Mononuclear cell (primary cell): ENCODE results near the gene CDH23. TPM values are rescaled to one million over a fixed set of nuclear protein-coding genes. Genes with fewer than 3 reads are reported as not detected.

ENCODE experiments used
- H3K27me3 ChIP-seq: 2 replicates; pipeline ENCODE4 v1.6.0; 2011; ENCODE audit warnings: low read length, control low read depth; ENCODE audit not compliant: insufficient read depth
- H3K4me1 ChIP-seq: 2 replicates; pipeline ENCODE4 v1.5.1; 2011; ENCODE audit warnings: mild to moderate bottlenecking, low read length, control low read depth; ENCODE audit not compliant: insufficient read depth
- H3K4me3 ChIP-seq: 2 replicates; pipeline ENCODE4 v1.5.1; 2011; ENCODE audit warnings: mild to moderate bottlenecking, low read length, moderate library complexity
- H3K9me3 ChIP-seq: 2 replicates; pipeline ENCODE4 v1.5.1; 2011; ENCODE audit warnings: low read depth, mild to moderate bottlenecking, control low read depth, low read length
- total RNA-seq: library from RNA; depleted of rRNA; stranded (reverse); fragments of >200 nt; gene quantifications from one replicate; pipeline ENCODE4 v1.2.3, GENCODE V29; 2012

The CDH23 gene
- total RNA-seq, 1 donor, result 5.0 TPM

- peaks cover 37% of the 10 kb centered on the region for H3K27me3 ChIP-seq
- H3K9me3 ChIP-seq, result no peaks in the 10 kb centered on the region
- peaks cover 15% of the 10 kb centered on the region for H3K4me1 ChIP-seq
- H3K4me3 ChIP-seq, result no peak overlapping the region
Measured at GRCh38 chr10:71393841-71394475, 2.8 kb upstream of the CDH23 start.

- Histone ChIP-seq H3K4me3 (no peak overlapping the region), H3K4me1 (peaks cover 15% of the 10 kb centered on the region), H3K27me3 (peaks cover 42% of the 10 kb centered on the region), H3K9me3 (no peaks in the 10 kb centered on the region)
Measured at GRCh38 chr10:71394926-71395562, 1.7 kb upstream of the CDH23 start.

- Histone ChIP-seq H3K4me1 (peaks cover 15% of the 10 kb centered on the region), H3K27me3 (peaks cover 42% of the 10 kb centered on the region), H3K4me3 (no peak overlapping the region), H3K9me3 (no peaks in the 10 kb centered on the region)
Measured at GRCh38 chr10:71395621-71396020, 1.1 kb upstream of the CDH23 start.

- Histone ChIP-seq H3K9me3 (no peaks in the 10 kb centered on the region), H3K4me1 (peaks cover 15% of the 10 kb centered on the region), H3K4me3 (no peak overlapping the region), H3K27me3 (peaks cover 42% of the 10 kb centered on the region)
Measured at GRCh38 chr10:71396084-71396710, 523 bp upstream of the CDH23 start.

GRCh38 chr10:71397296-71398212 lies 834 bp downstream of the CDH23 start:
- no peak overlapping the region for H3K4me3 ChIP-seq
- peaks cover 42% of the 10 kb centered on the region for H3K27me3 ChIP-seq
- H3K9me3 ChIP-seq, result no peaks in the 10 kb centered on the region

GRCh38 chr10:71398976-71399375 lies 2.3 kb downstream of the CDH23 start:
- H3K4me3 ChIP-seq, result no peak overlapping the region
- peaks cover 42% of the 10 kb centered on the region for H3K27me3 ChIP-seq
- no peaks in the 10 kb centered on the region for H3K9me3 ChIP-seq
- peaks cover 15% of the 10 kb centered on the region for H3K4me1 ChIP-seq

More at GRCh38 chr10:71397296-71398212, 834 bp downstream of the CDH23 start:
- peaks cover 15% of the 10 kb centered on the region for H3K4me1 ChIP-seq

GRCh38 chr10:71399946-71400345 lies 3.2 kb downstream of the CDH23 start:
- peaks cover 15% of the 10 kb centered on the region for H3K4me1 ChIP-seq
- H3K27me3 ChIP-seq, result peaks cover 38% of the 10 kb centered on the region
- H3K9me3 ChIP-seq, result no peaks in the 10 kb centered on the region
- H3K4me3 ChIP-seq, result no peak overlapping the region

GRCh38 chr10:71401056-71401455 lies 4.3 kb downstream of the CDH23 start:
- H3K4me1 ChIP-seq, result peaks cover 15% of the 10 kb centered on the region
- H3K4me3 ChIP-seq, result no peak overlapping the region
- H3K9me3 ChIP-seq, result no peaks in the 10 kb centered on the region
- H3K27me3 ChIP-seq, result peaks cover 26% of the 10 kb centered on the region

GRCh38 chr10:71402005-71402404 lies 5.3 kb downstream of the CDH23 start:
- Histone ChIP-seq H3K27me3 (peaks cover 23% of the 10 kb centered on the region), H3K4me3 (no peak overlapping the region), H3K4me1 (peaks cover 12% of the 10 kb centered on the region), H3K9me3 (no peaks in the 10 kb centered on the region)

- no peak overlapping the region for H3K4me3 ChIP-seq
- H3K4me1 ChIP-seq, result no peaks in the 10 kb centered on the region
- H3K27me3 ChIP-seq, result no peaks in the 10 kb centered on the region
- no peaks in the 10 kb centered on the region for H3K9me3 ChIP-seq
Measured at GRCh38 chr10:71404503-71405295, 8.0 kb downstream of the CDH23 start.

GRCh38 chr10:71406878-71407277 lies 10.2 kb downstream of the CDH23 start:
- Histone ChIP-seq H3K27me3 (no peaks in the 10 kb centered on the region), H3K4me1 (no peaks in the 10 kb centered on the region)

GRCh38 chr10:71408436-71409225 lies 11.9 kb downstream of the CDH23 start:
- Histone ChIP-seq H3K27me3 (no peaks in the 10 kb centered on the region), H3K4me1 (no peaks in the 10 kb centered on the region), H3K4me3 (no peak overlapping the region), H3K9me3 (peaks cover 17% of the 10 kb centered on the region)

More at GRCh38 chr10:71406878-71407277, 10.2 kb downstream of the CDH23 start:
- Histone ChIP-seq H3K9me3 (peaks cover 15% of the 10 kb centered on the region), H3K4me3 (no peak overlapping the region)

GRCh38 chr10:71409516-71410104 lies 12.9 kb downstream of the CDH23 start:
- H3K27me3 ChIP-seq, result peaks cover 3% of the 10 kb centered on the region
- H3K9me3 ChIP-seq, result peaks cover 17% of the 10 kb centered on the region
- no peaks in the 10 kb centered on the region for H3K4me1 ChIP-seq
- no peak overlapping the region for H3K4me3 ChIP-seq
